Keratinocyte (primary cell): ENCODE measurements around the gene WDR46.

Source experiments
- EZH2 ChIP-seq: IDR thresholded peaks from one replicate; pipeline ENCODE4 v1.6.1; 2012; ENCODE audit warnings: inconsistent platforms, mild to moderate bottlenecking, low read length, moderate library complexity
- TF ChIP-seq, protein P1 (sequence below), 3 experiments: IDR thresholded peaks in 1 of 3; conservative IDR thresholded peaks in 1 of 3; optimal IDR thresholded peaks in 1 of 3; 2 replicates in 2 of 3; 3 replicates in 1 of 3; pipeline versions ENCODE3 to v1.5.1; 2011; ENCODE audit warnings: low read length in 3 of 3, mild to moderate bottlenecking in 3 of 3, moderate library complexity in 2 of 3, control low read depth in 1 of 3, inconsistent platforms in 1 of 3; ENCODE audit not compliant: insufficient read depth in 2 of 3; ENCODE audit errors: extremely low read depth in 1 of 3

DNA sequence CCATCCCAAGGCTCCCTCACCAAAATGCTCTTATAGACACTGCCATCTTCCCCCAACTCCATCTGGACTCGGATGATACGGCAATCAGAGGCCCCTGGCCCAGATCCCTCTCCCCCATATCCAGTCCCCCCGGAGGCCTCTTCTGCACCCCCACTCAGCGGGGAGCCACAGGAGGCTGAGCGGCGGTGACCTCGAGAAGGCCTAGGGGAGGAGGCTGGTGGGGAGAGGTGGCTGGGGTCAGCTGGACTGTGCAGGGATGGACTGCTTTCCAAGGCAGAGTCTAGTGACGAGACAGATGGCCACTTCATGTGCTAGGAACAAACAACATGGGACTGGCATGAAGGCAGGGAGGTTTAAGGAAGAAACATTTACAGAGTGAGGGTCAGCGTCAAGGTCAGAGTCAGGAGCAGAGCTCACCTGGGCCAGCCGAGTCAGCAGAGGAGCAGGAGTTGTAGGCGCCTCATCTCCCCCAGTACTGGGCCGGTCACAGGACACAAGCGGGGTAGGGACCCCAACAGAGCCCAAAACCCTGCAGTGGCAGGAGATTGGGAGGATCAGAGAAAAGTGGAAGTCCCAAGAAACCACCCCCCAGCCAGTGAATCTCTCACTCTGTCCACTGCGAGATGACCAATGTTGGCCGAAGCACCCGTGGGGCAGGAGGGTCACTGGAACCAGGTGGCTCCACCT, 4.1 kb upstream of the WDR46 start:
- TF ChIP-seq, protein P1, sequence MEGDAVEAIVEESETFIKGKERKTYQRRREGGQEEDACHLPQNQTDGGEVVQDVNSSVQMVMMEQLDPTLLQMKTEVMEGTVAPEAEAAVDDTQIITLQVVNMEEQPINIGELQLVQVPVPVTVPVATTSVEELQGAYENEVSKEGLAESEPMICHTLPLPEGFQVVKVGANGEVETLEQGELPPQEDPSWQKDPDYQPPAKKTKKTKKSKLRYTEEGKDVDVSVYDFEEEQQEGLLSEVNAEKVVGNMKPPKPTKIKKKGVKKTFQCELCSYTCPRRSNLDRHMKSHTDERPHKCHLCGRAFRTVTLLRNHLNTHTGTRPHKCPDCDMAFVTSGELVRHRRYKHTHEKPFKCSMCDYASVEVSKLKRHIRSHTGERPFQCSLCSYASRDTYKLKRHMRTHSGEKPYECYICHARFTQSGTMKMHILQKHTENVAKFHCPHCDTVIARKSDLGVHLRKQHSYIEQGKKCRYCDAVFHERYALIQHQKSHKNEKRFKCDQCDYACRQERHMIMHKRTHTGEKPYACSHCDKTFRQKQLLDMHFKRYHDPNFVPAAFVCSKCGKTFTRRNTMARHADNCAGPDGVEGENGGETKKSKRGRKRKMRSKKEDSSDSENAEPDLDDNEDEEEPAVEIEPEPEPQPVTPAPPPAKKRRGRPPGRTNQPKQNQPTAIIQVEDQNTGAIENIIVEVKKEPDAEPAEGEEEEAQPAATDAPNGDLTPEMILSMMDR (optimal IDR thresholded peaks at IDR 0.05 in 1 of 3, IDR thresholded peaks at IDR 0.05 in 1 of 3, conservative IDR thresholded peaks at IDR 0.05 in 1 of 3; ENCODE audit: extremely low read depth in 1 of 3, insufficient read depth in 2 of 3, low read length in 3 of 3): no peak
- no peak for TF ChIP-seq EZH2
